Effector memory CD4-positive, alpha-beta T cell (primary cell): ENCODE results near the gene METTL9.

Experiments used
- DNase-seq, 3 donors: peaks; one replicate each; pipeline ENCODE4 v3.0.0-alpha.2; 2020
- H3K27ac ChIP-seq: 2 replicates; pipeline ENCODE4 v1.7.0; 2013; ENCODE audit warnings: mild to moderate bottlenecking, low read length, moderate library complexity; ENCODE audit not compliant: insufficient read depth, poor library complexity, severe bottlenecking
- H3K27me3 ChIP-seq: replicated peaks from 2 replicates; pipeline ENCODE4 v1.7.0; 2013; ENCODE audit warnings: mild to moderate bottlenecking, low read length; ENCODE audit not compliant: insufficient read depth, control insufficient read depth, poor library complexity, severe bottlenecking
- H3K36me3 ChIP-seq: 2 replicates; pipeline ENCODE4 v1.7.0; 2013; ENCODE audit warnings: mild to moderate bottlenecking, low read length, moderate library complexity; ENCODE audit not compliant: control insufficient read depth, insufficient read depth
- H3K4me1 ChIP-seq: 2 replicates; pipeline ENCODE4 v1.7.0; 2013; ENCODE audit warnings: low read length, mild to moderate bottlenecking; ENCODE audit not compliant: control insufficient read depth, insufficient read depth, poor library complexity, severe bottlenecking
- H3K4me3 ChIP-seq: 2 replicates; pipeline ENCODE4 v1.7.0; 2013; ENCODE audit warnings: low read length, low read depth, mild to moderate bottlenecking; ENCODE audit not compliant: insufficient read depth, poor library complexity, severe bottlenecking
- H3K9me3 ChIP-seq: 2 replicates; pipeline ENCODE4 v1.7.0; 2013; ENCODE audit warnings: mild to moderate bottlenecking, low read length, moderate library complexity; ENCODE audit not compliant: control insufficient read depth

The METTL9 gene

GRCh38 chr16:21701271-21701670 is 101.9 kb downstream of the METTL9 start:
- H3K4me3 ChIP-seq = no peak overlapping the region
- DNase-seq = no peak
- H3K27ac ChIP-seq = no peak overlapping the region
- no peaks in the 10 kb centered on the region for H3K36me3 ChIP-seq
- no peaks in the 10 kb centered on the region for H3K9me3 ChIP-seq
- H3K27me3 ChIP-seq = no peaks in the 10 kb centered on the region
- H3K4me1 ChIP-seq = no peaks in the 10 kb centered on the region

DNA sequence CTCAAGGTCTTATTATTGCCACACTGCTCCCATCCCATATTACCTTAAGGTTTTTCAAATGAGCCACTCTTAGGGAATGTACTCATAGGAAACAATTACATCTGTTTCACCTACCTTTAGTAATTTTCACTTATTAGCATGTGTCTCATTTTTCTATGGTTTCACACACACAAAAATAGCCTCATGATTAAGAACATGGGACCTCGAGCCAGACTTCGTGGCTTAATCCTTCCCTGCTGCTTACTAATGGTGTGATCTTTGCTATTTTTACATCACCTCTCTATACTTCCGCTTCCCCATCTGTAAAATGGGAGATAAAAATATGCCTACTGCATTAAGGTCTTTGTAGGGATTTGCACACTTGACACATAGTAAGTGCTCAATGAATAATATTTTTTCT is 102.9 kb downstream of the METTL9 start:
- DNase-seq = no peak
- Histone ChIP-seq H3K27ac (no peak overlapping the region), H3K4me3 (no peak overlapping the region), H3K4me1 (no peaks in the 10 kb centered on the region), H3K36me3 (no peaks in the 10 kb centered on the region), H3K27me3 (no peaks in the 10 kb centered on the region), H3K9me3 (no peaks in the 10 kb centered on the region)

DNA sequence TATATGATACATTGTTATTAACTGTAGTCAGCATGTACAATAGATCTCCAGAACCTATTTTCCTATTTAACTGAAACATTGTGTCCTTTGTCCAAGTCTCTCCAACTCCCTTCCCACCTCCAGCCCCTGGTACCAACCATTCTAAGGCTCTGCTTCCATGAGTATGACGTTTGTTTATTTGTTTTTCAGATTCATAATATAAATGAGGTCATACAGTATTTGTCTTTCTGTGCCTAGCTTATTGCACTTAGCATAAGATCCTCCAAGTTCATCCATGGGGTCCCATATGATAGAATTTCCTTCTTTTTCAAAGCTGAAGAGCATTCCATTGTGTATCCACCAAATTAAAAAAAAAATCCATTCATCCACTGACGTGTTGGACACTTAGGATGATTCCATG is 103.8 kb downstream of the METTL9 start:
- no peaks in the 10 kb centered on the region for H3K9me3 ChIP-seq
- no peak for DNase-seq
- H3K4me1 ChIP-seq = no peaks in the 10 kb centered on the region
- H3K36me3 ChIP-seq = no peaks in the 10 kb centered on the region
- no peak overlapping the region for H3K27ac ChIP-seq
- H3K4me3 ChIP-seq = no peak overlapping the region
- H3K27me3 ChIP-seq = no peaks in the 10 kb centered on the region

GRCh38 chr16:21703589-21704174 is 104.3 kb downstream of the METTL9 start:
- no peaks in the 10 kb centered on the region for H3K4me1 ChIP-seq
- H3K4me3 ChIP-seq = no peak overlapping the region
- H3K9me3 ChIP-seq = no peaks in the 10 kb centered on the region
- H3K36me3 ChIP-seq = no peaks in the 10 kb centered on the region
- H3K27me3 ChIP-seq = no peaks in the 10 kb centered on the region
- no peak overlapping the region for H3K27ac ChIP-seq
- DNase-seq = no peak

DNA sequence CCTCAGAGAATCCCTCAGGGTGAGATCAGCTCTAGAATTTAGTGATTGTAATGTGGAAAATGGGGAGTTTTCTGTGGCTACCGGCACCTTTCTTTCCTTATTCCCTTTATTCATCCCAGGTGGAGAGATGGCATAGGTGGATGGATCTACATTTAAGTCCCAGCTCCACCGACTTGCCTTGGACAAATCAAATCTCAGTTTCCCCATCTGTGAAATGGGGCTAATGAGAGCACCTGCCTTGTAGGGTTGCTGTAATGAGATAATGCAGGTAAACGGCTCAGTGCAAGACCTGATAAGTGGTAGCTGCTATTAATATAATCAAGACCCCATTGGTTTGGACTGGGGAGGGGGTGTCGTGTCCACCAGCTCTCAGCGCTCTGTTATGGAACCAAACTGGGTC is 104.9 kb downstream of the METTL9 start:
- Histone ChIP-seq H3K36me3 (no peaks in the 10 kb centered on the region), H3K9me3 (no peaks in the 10 kb centered on the region), H3K4me3 (no peak overlapping the region), H3K27me3 (no peaks in the 10 kb centered on the region), H3K4me1 (no peaks in the 10 kb centered on the region), H3K27ac (no peak overlapping the region)
- no peak for DNase-seq

DNA sequence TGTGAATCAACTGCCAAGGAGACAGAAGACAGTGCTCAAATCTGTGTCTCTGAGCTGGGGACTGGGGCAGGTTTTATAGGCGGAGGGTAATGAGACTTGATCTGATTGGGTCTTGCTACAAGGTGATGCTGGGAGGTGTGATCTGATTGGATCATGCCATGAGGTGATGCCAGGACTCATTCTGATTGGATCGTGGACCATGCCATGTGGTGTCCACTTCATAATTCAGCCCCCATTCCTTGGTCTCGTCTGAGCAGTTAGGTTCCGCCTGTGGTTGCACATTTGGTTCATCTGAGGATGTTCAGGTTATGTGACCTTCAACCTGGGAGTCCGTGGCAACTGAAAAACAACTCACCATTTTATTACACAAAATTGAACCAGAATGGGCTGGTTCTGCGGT is 105.4 kb downstream of the METTL9 start:
- H3K9me3 ChIP-seq = no peaks in the 10 kb centered on the region
- no peaks in the 10 kb centered on the region for H3K27me3 ChIP-seq
- DNase-seq = no peak
- H3K4me1 ChIP-seq = no peaks in the 10 kb centered on the region
- H3K36me3 ChIP-seq = no peaks in the 10 kb centered on the region
- H3K4me3 ChIP-seq = no peak overlapping the region
- no peak overlapping the region for H3K27ac ChIP-seq
